GM21526 (cell line): ENCODE results near the gene ARHGEF10L.

Source experiments
- ATAC-seq: cut with Tn5 transposase; IDR thresholded peaks from one replicate; pipeline ENCODE4 v1.9.1; 2021; ENCODE audit warnings: moderate library complexity; ENCODE audit not compliant: unreplicated experiment, low FRiP score

ARHGEF10L gene

DNA sequence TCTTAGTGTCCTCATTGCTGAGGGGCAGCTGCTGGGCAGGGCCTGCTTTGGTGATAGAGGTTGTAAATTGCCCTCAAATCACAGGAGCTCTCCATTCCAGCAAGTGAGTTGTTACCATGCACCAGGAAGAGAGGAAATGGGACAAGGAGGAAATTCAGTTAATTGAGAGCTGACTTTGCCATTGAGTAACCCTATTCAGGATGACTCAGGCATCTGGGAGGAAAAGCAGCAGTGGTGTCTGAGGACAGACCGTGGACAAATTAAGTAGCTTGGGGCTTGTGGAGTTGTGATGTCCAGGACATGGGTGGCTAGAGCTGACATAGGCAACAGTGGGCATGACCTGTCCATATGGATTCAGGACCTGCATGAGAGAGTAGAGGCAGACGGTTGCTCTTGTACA is 5.9 kb downstream of the ARHGEF10L start:
- ATAC-seq = no peak

DNA sequence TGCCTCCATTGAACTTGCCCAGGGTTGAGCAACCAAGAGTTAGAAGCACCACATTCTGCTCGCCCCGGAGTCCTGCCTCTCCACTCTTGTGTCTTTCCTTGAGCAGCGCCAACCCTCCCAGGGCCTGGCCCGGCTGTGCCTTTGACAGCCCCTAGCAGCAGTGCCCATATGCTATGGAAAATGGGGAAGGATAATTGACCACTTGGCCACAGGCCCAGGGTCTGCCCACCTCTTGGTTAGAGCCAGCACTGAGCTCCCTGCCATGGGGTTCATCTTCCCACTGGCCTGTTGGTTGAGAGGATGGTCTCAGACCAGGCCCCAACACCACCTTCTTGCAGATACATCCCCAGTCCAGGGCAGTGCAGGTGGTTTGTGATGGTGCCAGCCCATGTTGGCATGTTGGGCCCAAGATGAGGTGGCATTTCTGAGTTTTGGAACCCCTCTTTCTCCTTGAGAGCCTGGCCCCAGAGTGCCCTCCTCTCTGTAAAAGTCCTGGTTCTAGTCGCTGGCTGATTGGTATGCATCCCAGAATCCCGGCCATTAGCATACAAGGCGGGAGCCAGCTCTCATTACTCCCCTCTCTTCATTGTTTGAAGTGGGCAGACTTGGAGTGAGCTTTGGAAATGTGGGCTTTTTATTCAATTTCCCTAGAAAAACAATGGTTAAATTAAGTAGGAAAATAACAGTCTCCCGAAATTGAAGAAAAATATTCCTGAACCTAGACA is 7.6 kb downstream of the ARHGEF10L start:
- no peak for ATAC-seq

DNA sequence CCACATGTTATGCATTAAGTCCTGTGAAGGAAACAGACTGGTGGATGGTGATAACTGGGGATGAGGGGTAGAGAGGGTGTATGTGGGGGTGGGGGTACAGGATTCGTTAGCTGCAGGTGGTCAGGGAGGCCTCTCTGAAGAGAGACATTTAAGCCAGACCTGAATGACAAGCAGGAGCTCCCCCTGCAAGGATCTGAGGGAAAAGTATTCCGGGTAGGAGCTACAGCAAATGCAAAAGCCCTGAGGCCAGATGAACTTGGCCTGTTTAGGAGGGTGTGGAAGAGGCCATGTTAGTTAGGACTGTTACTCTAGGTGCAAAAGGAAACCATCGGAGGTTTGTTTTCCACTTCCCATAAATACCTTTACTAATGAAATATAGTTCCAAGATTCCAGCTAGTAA is 9.9 kb downstream of the ARHGEF10L start:
- ATAC-seq = no peak

DNA sequence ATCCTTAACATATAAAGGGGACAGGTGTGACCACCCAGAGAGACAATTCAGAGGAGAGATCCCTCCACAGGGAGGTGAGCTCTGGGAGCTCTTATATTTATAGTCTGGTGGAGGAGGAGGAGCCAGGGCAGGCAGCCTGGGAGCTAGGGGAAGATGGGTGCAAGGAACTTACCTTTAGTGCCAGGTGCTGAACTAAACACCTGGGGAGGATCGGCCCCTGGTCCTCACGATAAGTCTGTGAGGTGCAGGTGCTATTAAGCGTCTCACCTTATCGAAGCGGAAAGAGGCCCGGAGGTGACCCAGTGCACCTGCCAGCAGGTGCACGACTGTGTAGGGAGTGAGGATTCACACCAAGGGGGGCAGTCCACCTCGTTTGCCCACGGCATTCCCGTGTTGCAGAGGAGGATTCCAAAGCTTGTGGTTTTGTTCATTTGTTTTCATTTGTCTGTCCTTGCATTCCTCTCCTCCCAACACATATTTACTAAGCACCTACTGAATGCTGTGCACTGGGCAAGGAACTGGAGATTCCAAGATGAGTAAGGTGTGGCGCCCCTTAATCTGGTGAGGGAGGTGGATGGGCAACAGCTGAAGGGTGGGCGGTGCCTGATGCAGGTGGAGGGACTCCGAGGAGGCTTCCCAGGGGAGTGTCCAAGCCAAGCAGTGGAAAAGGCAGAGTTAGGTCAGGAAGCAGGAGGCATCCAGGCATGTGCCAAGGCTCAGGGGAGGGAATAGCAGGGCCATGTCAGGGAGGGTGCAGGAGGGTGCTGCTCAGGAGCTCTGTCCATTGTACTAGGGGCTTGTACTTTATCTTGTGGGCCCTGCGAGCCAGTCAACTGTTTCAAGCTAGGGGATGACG is 11.5 kb downstream of the ARHGEF10L start:
- no peak for ATAC-seq

DNA sequence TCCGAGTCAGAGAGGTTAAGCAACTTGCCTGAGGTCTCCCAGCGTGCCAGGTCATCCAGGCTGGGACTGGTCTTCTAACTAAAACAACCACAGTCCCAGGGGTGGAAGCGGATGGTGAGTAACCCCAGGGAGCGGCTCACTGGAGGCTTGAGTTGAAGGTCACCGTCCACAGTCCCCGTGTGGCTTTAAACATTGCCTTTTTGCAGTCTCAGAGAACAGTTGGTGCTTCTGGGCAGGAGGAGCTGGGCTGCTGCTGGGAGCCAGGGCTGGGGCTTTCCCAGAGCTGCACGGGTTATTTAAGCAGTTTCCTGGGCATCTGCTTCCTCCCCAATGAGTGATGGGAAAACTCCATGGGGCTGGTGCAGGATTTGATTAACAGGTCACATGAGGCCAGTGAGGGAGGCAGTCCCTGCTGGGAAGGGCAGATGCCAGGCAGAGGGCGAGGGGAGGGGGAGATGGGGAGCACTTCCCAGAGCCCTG is 12.3 kb downstream of the ARHGEF10L start:
- ATAC-seq = no peak

DNA sequence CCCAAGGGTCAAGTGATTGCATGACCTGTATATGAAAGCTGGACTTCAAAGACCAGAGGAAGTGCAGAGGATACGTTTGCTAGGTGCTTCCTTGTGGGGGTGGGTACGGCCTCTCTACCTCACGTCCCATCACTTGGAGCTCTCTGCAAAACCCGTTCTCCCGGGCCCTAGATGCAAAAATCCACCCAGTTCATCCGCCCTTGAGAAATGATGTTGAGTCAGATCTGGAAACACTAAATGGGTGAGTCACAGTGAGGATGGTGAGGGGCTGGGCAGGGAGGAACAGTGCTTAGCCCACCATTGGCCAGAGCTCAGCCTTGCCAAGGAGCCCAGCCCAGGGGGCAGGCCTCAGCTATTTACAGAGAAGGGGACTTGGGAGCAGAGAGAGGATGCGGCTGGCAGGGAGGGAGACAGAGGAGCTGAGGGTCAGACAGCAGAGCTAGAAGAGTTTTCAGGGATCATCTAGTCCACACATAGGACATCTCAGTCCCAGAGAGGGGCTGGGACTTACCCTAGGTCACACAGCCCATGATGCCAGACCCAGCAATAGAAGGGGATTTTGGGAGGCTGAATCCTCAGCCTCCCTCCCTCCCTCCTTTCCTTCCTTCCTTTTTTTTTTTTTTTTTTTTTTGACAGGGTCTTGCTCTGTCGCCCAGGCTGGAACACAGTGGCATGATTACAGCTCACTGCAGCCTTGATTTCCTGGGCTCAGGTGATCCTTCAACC is 14.6 kb downstream of the ARHGEF10L start:
- no peak for ATAC-seq

DNA sequence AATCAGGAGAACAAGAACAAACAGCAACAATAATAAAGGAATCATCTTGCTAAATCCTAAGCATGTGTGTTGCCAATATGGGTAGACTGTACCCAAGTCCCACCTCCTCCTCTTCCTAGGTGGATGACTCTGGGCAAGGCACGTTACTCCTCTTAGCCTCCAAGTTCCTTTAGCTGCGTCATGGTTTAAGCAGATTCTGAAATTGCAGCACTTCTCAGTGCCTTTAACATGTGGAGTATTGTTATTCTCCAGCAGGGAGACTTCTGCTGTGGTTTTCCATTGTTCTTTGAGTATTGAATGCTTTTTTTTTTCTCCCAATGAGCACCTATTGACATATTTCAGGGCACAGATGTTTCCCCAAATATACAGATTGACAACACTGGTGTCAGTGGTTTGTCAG is 15.5 kb downstream of the ARHGEF10L start:
- no peak for ATAC-seq

DNA sequence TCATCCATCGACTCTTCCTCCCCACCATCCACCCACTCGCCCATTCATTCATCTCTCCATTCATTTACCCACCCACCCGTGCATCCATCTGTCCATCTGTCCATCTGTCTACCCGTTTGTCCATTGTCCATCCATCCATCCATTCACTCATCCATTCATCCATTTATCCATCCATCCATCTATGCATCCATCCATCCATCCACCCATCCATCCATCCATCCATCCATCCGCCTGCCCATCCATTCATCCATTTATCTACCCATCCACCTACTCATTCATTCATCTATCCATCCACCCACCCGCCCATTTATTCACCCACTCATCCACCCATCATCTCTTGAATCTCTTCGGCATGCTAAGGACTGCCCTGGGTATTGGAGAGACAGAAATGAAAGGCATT is 18.5 kb downstream of the ARHGEF10L start:
- ATAC-seq = no peak

DNA sequence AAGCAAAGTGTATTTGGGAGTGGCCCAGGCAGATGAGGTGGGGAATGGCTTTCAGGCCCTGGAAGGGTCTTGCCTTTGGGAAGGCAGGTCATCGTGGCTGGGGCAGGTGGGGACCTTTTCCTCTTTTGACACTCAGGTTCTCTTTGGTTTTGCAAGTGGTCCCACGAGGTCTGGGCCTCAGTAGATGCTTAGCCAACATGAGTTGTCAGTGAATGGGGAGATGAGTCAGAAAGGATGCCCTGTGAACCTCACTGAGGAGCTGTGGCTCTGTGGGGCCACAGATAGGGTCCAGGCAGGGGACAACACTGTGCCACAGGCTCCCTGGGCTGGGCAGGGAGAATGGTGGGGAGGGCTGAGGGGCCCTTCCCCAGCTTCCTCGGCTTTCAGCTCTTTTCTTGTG is 19.0 kb downstream of the ARHGEF10L start:
- ATAC-seq = no peak

DNA sequence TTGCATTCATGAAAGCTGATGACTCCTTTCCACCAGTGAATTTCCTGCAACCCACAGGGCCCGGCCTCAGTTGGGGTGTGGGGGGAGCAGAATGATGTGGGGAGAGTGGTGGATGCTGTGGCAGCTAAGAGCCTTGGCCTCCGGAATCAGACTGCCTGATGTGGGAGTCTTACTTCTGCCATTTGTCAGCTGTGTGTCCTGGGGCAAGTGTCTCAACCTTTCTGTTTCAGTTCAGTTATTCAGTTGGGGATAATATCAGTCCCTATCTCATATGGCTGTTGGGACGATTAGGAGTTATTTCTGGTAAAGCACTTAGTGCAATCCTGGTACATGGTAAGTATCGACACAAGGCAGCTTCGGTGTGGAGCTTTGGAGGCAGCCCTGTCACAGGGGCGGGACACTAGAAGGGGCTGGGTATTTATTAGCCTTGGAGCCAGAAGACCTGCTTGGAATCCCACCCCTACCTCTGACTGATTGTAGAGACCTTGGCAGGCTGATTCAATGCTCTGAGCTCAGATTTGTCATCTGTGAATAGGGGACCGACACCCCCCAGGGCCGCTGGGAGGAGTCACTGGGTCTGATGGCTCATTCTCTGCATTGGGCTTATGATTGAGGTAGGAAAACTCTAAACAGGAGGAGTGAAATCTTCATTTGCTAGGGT is 19.6 kb downstream of the ARHGEF10L start:
- ATAC-seq = no peak

DNA sequence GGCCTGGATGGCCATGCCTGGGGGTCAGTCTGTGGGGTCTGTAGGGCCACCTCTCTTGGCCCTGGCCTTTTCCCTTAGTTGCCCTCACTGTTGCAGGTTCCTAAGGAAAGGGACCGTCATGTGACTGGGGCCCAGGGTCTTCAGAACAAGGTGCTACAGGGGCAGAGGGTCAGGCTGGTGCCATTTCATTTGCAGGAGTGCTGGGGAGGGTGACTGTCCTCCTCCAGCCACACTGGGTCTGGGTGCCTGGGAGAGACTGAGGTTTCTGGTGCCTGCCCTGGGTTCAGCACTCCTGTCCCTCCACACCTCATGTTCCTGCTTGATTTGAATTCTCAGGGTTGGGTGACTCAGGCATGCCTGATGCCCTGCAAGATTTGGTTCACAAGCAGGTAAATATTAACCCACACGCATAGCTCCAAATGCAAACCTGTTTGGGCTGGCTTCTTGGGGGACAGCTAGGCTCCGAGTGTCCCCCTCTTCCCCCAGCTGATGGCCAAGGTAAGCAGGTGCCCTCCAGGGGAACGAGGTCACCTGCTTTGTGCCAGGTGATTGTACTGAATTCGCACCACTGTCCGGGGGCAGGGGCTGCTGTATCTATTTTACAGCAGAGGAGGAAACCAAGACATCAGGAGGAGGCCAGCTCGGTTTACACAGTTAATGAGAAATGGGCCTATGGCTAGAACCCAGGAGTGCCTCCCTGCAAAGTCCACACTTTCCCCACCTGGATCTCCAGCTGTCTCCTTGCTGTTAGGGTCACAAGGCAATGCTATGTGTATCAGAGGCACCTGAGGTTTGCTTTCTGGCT is 20.3 kb downstream of the ARHGEF10L start:
- ATAC-seq = no peak

DNA sequence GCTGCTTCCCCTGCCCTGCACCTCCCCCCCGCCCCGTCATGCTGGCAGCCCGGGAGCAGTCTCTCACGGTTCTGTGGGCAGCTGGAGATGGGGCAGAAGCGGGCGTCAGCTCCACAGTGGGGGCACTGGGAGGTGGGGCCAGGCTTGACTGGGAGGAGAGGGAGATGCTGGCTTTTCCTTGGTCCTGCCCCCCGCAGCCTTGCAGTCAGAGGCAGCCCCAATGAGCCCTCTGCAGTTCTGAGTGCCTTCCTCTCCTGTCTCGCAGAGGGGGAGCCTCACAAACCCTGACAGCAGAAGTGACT is 21.7 kb downstream of the ARHGEF10L start:
- no peak for ATAC-seq

DNA sequence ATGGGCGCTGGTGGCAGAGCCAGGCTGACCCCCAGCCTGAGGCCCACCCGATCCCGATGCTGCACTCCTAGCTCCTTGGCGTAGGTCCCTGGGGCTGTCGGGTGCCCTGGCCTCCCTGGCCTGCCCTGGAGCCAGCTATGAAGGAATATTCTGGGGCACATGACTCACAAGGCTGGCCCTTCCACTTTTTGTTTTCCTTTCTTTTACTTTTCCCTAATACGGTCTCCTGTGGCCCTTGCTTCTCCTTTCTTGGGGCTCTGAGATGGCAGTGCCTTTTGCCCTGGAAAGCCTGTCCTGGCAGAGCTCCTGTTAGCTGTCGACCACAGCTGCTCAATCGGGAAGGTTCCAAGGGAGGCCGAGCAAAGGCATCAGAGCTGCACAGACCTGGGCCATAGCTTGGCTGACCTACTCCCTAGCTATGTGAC is 22.1 kb downstream of the ARHGEF10L start:
- no peak for ATAC-seq

DNA sequence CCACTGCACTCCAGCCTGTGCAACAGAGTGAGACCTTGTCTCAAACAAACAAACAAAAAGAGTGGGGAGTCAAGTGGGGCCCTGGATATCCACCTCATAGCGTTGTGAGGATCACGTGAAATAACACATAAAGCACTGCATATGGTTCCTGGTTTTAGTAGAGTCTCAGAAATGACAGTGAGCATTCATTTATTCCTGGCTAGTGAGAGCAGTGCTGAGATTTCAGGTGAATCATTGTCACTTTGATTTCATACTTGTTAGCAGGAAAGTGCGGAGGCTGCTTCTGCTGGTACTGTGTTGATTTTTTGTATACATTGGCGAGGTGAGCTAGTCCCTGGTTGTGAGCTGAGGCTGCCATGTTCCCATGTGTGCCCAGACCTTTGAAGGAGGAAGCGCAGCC is 22.9 kb downstream of the ARHGEF10L start:
- ATAC-seq = no peak

DNA sequence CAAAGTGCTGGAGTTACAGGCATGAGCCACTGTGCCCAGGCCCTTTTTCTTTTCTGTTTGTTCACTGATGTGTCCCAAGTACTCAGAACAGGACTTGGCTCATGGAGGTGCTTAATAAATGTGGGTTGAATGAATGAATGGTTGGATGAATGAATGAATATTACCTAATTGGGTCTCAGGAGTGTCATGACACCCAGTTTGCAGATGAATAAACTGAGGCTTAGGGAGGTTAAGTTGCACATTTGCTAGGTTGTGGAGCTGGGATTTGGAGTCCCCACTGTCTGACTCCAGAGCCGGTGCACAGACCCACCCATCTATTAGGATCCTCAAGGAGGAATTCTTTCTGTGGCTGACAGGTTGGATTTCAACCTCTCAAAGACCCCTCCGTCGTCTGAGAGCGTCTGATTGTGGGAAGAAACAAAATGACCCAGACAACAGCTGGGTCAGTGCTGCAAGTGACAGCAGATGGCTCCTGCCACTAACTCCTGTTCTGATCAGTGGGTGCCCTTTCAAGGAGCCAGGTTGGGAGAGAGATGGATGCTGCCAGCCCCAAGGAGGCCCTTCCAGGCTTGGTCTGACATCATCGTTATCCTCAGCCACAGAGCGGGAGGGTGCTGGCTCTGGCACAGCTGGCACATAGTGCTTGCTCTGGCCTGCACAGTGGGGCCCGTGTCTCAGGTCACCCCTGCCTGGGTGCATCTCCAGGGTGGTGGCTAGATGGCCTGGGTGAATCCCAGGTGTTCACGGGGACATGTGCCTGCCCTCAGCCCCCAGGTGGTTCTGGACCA is 24.2 kb downstream of the ARHGEF10L start:
- no peak for ATAC-seq

DNA sequence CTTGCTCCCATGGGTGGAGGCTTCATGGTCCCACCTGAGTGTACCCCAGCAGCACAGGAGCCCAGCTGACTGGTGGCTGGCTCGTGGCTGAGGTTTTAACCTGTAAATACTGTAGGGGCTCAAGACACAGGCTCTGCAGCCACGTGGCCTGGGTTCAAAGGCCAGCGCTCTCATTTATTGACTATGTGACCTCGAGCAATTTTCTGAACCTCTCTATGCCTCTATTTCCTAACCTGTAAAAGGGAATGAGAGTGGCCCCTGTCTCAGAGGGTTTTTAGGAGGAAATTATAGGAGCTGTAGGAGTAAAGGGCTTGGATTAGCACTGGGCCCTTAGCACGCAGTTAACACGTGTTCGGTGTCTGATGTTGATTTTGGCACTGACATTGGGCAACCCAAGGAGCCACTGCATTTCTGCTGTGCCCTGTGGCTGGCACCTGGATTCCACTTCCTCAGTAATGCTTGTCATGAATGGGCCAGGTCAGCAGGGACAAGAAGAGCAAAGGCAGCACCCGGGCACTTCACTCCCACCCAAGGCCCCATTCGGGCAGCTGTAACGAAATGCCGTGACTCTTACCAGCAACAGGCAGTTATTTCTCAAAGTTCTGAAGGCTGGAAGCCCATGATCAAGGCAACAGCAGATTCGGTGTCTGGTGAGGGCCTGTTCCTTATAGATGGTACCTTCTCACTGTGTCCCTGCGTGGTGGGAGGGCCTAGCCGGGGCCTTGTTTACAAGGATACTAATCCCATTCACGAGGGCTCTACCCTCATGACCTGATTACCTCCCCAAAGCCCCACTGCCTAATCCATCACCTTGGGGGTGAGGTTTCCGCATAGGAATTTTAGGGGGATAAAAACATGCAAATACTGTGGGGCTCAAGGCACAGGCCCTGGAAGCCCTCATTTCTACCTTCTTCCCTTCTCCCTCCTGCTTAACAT is 25.2 kb downstream of the ARHGEF10L start:
- no peak for ATAC-seq

DNA sequence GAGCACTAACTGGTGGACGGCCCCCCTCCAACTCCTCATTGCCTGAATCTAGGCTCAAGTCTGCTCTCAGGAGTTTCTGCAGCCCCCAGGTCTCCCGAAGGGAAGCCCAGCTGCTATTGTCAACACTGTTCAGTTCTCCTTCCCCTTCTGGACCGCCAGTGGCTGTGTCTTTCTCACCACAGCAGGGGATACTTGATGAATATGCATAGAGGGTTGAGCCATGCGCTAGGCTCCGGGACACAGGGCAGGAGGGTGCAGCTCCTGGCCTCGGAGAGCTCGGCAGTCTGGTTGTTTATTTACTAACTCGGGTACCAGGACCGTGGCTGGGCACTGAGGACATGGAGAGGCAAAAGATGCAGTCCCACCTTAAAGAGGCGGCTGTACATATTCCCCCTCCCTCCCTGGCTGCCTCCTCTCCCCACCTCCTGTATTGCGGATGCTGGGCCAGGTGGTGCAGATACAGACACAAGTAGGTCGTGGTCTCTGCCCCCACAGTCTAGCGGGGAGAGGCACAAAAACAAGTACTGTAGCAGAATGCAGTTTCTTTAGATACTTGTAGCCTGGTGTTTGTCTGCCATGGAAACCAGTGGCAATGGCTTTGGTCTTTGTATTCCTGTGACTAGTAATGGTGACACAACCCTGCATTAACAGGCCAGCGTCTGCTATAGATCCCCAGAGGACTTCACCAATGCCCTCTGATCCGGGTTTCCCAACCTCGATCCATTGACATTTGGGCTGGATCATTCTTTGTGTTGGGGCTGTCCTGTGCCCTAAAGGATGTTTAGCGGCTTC is 26.2 kb downstream of the ARHGEF10L start:
- no peak for ATAC-seq
